H1 (cell line): Measurements from ENCODE around the gene OR5C1. TPM values are rescaled to one million over a fixed set of nuclear protein-coding genes. Genes with fewer than 3 reads are reported as not detected.

ENCODE experiments used
- BRCA1 ChIP-seq: IDR thresholded peaks from 2 replicates; pipeline ENCODE4 v1.6.1; 2012; ENCODE audit warnings: low read depth, low read length, improper control_type of control experiment
- CEBPB ChIP-seq: IDR thresholded peaks from 2 replicates; pipeline ENCODE4 v1.6.1; 2012; ENCODE audit warnings: low read depth, low read length
- EP300 ChIP-seq, 2 experiments: IDR thresholded peaks; 1 replicate in 1 of 2; 2 replicates in 1 of 2; pipeline ENCODE4 v1.6.1; 2011 to 2012; ENCODE audit warnings: low read depth in 2 of 2, low read length in 2 of 2, mild to moderate bottlenecking in 2 of 2, borderline replicate concordance in 1 of 2, inconsistent platforms in 1 of 2, moderate library complexity in 1 of 2
- MAX ChIP-seq: IDR thresholded peaks from 2 replicates; pipeline ENCODE4 v1.6.1; 2012; ENCODE audit warnings: inconsistent platforms
- TEAD4 ChIP-seq: IDR thresholded peaks from 2 replicates; pipeline ENCODE4 v1.6.1; 2012; ENCODE audit warnings: low read depth, low read length, inconsistent platforms, mixed read lengths
- YY1 ChIP-seq: IDR thresholded peaks from 2 replicates; pipeline ENCODE4 v1.6.1; 2011; ENCODE audit warnings: low read depth, mild to moderate bottlenecking, low read length
- polyA plus RNA-seq, 7 experiments: library from polyadenylated mRNA; depleted of rRNA in 3 of 7; stranded (reverse) in 5 of 7; unstranded in 2 of 7; fragments of >200 nt in 5 of 7; fragments of 200-250 nt in 2 of 7; gene quantifications; 1 replicate in 5 of 7; 2 replicates in 1 of 7; 4 replicates in 1 of 7; pipeline versions ENCODE4 v1.2.1 to v1.2.3, GENCODE V29; 2011 to 2013; ENCODE audit warnings: missing spikeins in 2 of 7, mixed read lengths in 2 of 7
- total RNA-seq: library from RNA; stranded (reverse); fragmentation: NEBNext Ultra II Directional; extraction: Animal tissue kit (Norgen Biotek cat#: 25700); gene quantifications from 2 replicates; pipeline ENCODE4 v1.2.1, GENCODE V29; 2021

OR5C1 gene
- total and polyA plus RNA-seq, 2 of the 8 experiments (the other 6 are each of a cell fraction or from before 2014, with no cell fraction given): not detected

GRCh38 chr9:122754825-122755224 lies 33.9 kb upstream of the OR5C1 start (continued):
- TF ChIP-seq BRCA1 (no peak), YY1 (no peak), EP300 (IDR thresholded peaks at IDR 0.05; ENCODE audit: borderline replicate concordance in 1 of 2, low read depth in 2 of 2, low read length in 2 of 2) (no peak), TEAD4 (no peak), MAX (no peak), CEBPB (no peak)
- TF ChIP-seq, all 59 proteins: peak for 0
